ENCODE results near the gene SNCAIP. TPM values are rescaled to one million over a fixed set of nuclear protein-coding genes. Genes with fewer than 3 reads are reported as not detected.
A peak's percentile ranks its signal among the peaks of the same experiment; 100 is the strongest.
"Not testable (repeated sequence)": the region's sequence is repeated elsewhere in the genome, so short reads cannot be mapped to it uniquely, and the experiment has no call there.

SNCAIP gene
- total RNA-seq, 1 experiment from 2014 or later, result not detected

DNA sequence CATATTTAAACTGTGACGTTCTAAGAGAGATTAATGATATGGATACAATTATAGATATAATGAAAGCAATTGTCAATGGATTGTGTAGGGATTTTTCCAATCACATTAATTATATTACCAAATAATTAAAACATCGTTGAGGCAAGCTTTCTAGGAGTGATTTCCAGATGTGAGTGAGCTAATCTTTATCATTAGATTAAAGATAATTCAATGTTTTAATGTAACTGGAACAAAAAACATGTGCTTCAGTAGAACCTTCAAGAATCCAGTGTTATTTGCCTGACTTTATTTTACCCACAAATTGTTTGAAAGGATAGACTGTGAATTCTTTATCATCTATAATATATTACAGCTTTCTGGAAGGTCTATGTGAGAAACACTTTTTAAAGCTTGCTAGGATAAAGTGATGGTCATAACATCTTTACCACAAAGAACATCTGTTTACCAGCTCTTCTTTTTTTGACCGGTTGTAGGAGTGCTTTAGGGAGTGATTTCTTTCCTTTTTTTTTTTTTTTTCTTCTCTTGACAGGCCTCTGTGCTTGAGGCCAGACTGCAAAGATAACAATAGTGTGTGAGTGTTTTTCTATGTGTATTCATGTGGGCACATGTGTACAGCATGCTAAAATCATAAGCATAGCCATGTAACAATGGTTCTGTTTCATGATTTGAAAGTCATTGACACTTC, 35.0 kb downstream of the SNCAIP start:
- in situ Hi-C loops (cut with HindIII; ENCODE audit: low pct_unique_long_range_greater_than_20kb, low sequenced_read_pairs), result no loop called here
- no peak for DNase-seq (ENCODE audit: low read depth, low spot score)

DNA sequence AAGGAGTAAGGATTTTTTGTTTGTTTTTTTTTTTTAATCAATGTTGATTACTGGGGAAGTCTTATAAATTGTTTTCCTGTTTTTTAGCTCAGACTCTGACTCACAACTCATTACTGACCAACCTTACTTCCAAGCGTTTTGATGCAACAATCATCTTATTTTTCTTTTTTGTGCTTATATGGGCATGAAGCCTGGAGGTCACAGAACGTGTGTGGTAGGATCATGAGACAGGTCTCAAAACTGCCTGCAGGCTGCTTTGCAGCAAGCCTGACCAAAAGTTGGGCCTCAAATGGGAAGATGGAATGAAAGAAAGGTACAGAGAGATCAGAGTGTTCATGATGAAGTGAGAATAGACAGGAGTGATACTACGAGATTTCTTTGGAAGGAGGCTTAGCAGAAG, 38.5 kb downstream of the SNCAIP start:
- DNase-seq (ENCODE audit: low read depth, low spot score), result peak; percentile 14
- in situ Hi-C loops (cut with HindIII; ENCODE audit: low pct_unique_long_range_greater_than_20kb, low sequenced_read_pairs), result no loop called here

DNA sequence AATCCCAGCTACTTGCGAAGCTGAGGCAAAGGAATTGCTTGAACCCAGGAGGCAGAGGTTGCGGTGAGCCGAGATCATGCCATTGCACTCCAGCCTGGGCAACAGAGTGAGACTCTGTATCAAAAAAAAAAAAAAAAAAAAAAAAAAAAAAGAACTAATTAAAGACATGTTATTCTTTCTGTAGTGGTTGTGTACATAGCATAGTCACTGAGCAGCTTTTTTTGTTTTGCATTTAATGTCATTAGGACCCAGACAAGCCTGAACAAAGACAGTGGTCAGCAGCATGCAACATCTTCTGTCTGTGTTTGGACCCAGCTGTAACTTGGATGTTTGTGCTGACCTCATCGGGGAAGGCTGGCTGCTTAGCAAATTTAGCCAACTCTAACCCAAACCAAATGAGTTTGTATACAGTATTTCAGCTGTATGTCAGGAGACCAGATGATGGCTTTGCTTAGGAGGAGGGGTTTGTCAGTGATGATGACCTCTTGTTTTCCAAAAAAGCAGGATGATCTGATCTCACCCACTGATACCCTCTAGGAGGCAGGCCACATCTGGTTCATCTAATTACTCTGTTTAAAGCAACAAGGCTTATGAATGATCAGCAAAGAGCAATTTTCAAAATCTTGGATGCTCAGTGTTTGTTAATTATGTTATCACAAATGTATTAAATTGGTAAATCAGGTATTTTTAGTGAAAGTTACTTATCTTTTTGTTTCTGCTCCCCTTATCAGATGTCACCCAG, 39.5 kb downstream of the SNCAIP start:
- in situ Hi-C loops (cut with HindIII; ENCODE audit: low pct_unique_long_range_greater_than_20kb, low sequenced_read_pairs), result no loop called here
- no peak for DNase-seq (ENCODE audit: low read depth, low spot score)

DNA sequence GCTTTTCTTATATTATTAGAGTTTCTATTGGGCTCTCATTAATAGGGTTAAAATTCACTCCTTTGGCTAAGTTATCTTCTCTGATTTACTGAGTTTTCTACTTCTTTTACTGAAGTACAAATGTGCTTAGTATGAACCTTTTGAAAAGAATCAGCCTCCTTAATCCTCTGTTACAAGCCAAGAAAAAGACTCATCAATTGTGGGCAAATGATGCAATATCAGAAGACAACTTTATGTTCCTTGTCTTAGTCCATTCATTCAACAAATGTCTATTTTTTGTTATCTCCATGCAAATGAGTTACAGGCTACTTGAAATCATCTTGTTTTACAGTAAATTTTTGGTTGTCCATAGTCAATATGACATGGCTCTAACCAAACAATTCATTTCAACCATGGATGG, 40.3 kb downstream of the SNCAIP start:
- in situ Hi-C loops (cut with HindIII; ENCODE audit: low pct_unique_long_range_greater_than_20kb, low sequenced_read_pairs), result no loop called here
- no peak for DNase-seq (ENCODE audit: low read depth, low spot score)

DNA sequence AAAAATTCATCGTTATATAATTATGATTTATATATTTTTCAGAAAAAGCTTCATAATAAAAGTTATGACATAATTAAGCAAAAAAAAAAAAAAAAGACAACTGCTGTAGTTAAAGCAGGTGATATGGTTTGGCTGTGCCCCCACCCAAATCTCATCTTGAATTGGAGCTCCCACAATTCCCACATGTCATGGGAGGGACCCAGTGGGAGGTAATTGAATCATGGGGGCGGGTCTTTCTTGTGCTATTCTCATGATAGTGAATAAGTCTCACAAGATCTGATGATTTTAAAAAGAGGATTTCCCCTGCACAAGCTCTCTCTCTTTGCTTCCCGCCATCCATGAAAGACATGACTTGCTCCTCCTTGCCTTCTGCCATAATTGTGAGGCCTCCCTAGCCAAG, 41.3 kb downstream of the SNCAIP start:
- in situ Hi-C loops (cut with HindIII; ENCODE audit: low pct_unique_long_range_greater_than_20kb, low sequenced_read_pairs); DNase-seq (ENCODE audit: low read depth, low spot score): not testable (repeated sequence)

DNA sequence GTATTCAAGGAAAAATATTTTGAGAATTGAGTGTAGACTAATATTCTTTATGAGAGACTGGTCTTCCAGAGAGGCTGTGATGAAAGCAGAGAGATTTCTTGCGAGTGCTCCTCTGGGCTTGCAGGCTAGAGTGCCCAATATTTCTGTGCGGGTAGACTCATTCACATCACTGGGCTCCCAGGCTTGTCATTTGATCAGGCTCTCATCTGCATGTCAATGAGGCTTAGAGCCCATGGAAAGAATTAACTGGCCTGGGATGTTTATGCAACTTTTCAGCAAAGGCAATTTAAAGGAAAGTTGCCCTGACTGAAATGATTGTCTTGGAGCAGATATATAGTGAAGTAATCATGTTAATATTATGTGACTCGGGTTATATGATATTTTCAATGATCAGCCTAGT, 42.3 kb downstream of the SNCAIP start:
- in situ Hi-C loops (cut with HindIII; ENCODE audit: low pct_unique_long_range_greater_than_20kb, low sequenced_read_pairs), result no loop called here
- no peak for DNase-seq (ENCODE audit: low read depth, low spot score)

DNA sequence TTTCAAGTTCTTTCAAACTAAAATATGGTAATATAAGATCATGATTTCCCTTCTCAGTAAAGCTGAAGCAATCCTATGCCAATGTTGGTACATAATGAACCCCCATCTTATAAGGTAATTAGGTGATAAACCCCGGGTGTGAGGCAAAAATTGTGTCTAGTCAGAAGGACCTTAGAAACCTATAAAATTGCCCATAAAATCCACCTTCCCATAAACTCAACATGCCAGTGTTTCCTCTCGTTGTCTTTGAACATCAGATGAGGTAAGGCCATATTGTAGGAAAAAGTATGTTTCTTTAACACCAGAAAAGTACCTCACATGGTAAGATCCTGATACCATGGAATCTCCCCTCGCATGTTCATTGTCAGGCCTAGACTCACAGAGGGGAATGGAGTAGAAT, 43.3 kb downstream of the SNCAIP start:
- no peak for DNase-seq (ENCODE audit: low read depth, low spot score)
- in situ Hi-C loops (cut with HindIII; ENCODE audit: low pct_unique_long_range_greater_than_20kb, low sequenced_read_pairs), result no loop called here

DNA sequence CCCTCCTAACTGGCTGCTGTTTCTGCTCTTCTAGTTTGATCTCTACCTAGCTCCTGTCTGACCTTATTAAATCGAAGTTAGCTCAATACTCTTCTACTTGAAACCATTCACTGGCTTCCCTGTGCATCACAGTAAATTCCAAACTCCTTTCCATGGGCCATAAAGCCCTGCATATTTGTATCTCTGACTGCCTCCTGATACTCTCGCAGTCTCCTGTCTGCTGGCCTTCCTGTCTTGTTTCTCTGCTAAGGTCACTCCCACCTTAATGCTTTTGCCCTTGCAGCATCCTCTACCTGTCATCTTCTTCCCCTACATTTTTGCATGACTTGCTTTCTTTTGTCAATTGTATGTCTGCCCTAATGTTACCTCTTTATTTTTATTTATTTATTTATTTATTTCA, 44.8 kb downstream of the SNCAIP start:
- DNase-seq (ENCODE audit: low read depth, low spot score), result no peak
- in situ Hi-C loops (cut with HindIII; ENCODE audit: low pct_unique_long_range_greater_than_20kb, low sequenced_read_pairs), result no loop called here

DNA sequence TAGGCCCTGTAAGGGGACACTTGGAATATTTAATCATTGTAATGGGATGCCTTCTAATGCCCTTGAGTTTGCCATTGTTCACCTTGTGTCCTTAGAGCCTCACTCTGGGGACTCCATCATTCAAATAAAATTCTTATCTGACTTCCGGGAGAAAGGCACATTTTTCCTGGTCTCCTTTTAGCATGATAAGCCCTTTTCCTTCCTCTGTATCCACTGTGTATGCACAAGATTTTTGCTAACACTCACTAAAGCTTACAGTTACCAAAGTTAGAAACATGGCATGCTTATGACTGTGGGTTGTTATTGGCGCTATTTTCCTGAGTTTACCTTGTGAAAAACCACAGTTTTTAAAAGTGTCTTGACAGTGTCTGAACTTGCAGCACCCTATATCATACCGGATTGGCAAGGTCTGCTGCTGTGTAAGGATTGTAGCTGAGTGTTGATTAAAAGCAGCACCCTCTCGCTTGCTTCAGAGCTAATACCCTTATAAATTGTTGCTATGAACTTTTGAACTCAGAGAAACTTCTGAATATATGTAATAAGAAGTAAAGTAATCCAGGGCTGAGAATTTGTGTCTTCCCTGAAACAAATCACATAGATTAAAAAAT, 46.4 kb downstream of the SNCAIP start:
- DNase-seq (ENCODE audit: low read depth, low spot score), result no peak
- in situ Hi-C loops (cut with HindIII; ENCODE audit: low pct_unique_long_range_greater_than_20kb, low sequenced_read_pairs), result no loop called here

DNA sequence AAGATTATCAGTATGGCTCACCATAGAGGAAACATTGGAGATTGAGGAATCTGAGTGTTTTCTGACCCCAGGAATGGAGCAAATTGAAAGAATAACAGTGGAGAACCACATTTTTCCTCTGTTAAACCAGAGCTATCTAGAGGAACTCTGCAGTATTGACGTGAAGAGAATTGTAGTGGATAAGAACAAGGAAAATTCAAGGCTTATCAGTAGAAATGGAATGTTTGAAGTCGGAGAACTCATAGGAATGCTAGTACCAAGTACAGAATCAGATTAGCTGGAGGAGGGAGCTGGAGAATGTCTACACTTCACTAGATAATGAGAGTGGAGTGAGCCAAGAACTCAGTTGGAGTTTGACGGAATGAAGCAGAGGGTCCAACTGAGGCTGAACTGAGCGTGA, 50.3 kb downstream of the SNCAIP start:
- in situ Hi-C loops (cut with HindIII; ENCODE audit: low pct_unique_long_range_greater_than_20kb, low sequenced_read_pairs), result no loop called here
- DNase-seq (ENCODE audit: low read depth, low spot score), result no peak

DNA sequence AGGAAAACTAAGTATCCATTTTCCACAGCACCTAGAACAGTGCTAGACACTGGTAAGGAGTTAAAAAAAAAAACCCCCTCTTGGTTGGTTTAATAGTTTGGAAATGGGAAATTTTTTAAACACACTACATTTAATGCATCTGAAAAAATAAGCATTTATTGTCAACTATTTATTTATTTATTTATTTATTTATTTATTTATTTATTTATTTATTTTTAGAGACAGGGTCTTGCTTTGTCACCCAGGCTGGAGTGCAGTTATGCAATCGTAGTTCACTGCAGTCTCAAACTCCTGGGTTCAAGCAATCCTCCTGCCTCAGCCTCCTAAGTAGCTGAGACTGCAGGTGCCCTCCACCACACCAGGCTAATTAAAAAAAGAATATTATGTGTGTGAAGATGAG, 51.6 kb downstream of the SNCAIP start:
- in situ Hi-C loops (cut with HindIII; ENCODE audit: low pct_unique_long_range_greater_than_20kb, low sequenced_read_pairs), result no loop called here
- DNase-seq (ENCODE audit: low read depth, low spot score), result no peak

DNA sequence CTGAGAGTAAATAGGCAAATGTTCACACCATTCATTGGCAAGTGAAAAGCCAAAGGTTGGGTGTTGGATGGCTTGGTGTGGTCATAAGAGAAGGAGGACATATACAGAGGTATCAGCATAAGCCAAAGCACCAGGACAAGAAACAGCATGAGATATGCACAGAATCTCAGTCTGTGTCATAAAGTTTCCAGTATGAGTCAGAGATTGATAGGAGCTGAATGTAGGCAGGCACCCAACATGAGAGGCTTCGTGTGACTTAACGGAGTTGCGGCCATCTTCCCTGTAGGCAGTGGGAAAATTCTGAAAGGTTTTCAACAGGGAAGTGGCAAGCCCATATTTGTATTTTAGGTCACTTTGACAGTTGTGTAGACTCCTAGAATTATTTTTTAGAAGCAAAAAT, 54.5 kb downstream of the SNCAIP start:
- no peak for DNase-seq (ENCODE audit: low read depth, low spot score)
- in situ Hi-C loops (cut with HindIII; ENCODE audit: low pct_unique_long_range_greater_than_20kb, low sequenced_read_pairs), result no loop called here

DNA sequence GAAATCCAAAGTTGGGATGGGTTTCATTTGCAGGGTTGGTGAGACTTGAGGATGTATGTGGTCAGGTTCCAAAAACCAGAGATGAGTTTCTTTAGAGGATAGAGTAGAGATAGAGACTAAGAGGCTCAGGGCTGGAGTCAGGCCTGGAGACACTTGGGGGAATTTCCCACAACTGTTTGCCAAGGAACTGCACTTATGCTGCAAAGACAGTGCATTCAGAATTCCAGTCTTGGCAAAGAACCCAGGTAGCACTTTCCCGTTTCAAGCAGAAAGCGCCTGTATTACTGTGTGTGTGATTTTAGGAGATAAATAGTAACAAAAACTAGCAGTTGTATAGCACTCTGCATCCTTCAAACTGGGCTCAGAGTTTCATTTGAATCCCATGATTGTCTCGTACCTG, 55.4 kb downstream of the SNCAIP start:
- DNase-seq (ENCODE audit: low read depth, low spot score), result no peak
- in situ Hi-C loops (cut with HindIII; ENCODE audit: low pct_unique_long_range_greater_than_20kb, low sequenced_read_pairs), result no loop called here

DNA sequence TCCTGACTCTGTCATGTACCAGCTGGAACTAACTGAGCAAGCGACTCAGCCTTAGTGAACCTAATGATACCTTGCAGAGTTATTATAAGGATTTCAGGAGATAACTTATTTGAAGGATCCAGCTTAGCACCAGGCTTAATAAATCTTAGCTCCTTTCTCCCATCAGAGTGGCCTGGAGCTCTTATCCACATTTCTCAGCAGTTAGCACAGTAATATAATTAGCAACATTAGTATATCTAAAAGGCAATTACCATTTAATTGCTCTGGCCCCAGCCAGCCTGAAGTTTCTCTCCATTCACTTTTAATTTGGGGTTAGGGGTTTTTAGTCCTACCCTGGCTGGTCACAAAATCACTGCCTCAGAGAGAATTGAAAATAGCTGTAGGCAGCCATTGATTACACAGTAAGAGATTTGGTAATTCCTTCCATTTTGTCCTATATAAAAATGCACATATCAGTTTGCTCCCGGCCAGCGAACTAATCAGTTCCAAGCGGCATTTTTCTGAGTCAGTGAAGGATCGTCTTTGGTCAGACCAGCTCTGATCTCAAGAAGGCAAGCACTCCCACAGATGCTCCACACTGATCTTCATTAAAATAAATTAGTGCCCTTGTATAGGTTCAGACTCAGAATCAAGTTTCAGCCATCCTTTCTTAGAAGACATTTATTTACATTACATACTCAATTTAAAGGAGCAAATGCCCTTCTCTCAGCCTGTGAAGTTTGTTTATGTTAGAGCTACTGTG, 56.6 kb downstream of the SNCAIP start:
- in situ Hi-C loops (cut with HindIII; ENCODE audit: low pct_unique_long_range_greater_than_20kb, low sequenced_read_pairs), result no loop called here

DNA sequence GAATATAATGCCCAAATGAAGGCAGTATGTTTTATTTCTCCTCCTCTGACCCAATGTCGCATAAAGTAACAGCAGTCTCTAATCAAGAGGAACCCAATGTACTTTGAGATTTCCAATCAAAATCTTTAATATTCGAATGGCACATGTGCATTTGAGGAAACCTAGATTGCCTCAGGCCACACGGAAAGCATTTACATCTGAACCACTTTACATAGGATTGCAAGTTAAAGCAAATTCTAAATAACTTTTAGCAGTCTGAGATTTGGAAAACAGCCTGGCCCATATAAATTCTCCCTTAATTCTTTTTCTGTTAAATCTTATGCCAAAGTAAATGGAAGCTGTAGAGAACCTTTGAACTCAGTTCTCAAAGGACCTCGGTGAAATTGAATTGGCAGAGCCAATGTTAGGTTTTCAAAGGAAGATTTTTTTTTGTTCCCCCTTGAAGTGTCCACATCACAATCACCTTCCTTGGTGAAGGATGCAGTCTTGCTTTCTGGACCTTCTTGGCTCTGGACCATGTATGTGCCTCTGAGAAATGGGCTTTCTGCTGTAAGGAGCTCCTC, 57.3 kb downstream of the SNCAIP start:
- in situ Hi-C loops (cut with HindIII; ENCODE audit: low pct_unique_long_range_greater_than_20kb, low sequenced_read_pairs), result no loop called here
- no peak for DNase-seq (ENCODE audit: low read depth, low spot score)

More for the DNA sequence above, 56.6 kb downstream of the SNCAIP start:
- DNase-seq (ENCODE audit: low read depth, low spot score), result no peak

DNA sequence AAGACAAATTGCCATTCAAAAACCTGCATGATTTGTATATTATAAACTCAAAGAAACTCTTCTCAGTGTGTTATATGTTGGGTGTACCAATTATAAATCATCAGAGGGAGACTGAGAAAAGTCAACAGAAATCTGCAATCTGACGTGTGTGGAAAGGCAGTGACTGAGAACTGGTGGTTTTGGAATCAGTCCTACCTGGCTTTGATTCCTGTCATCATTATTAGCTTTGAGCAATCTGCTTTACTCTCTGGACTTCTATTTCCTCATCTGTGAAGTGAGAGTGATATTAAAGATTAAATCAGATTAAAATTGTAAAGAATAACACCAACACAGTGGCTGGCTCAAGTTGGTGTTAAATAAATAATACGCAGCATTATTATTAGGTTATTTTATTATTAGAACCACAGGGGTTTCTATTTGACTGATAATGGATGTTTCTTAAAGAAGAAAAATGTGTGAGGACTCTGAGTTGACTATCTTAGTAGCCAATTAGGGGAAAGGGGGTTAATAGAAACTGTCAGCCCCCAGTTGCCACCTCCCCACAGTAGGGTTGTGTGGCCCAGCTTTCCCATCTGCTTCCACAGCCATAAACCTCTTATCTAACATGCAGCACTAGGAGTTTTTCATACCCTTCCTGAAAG, 59.6 kb downstream of the SNCAIP start:
- in situ Hi-C loops (cut with HindIII; ENCODE audit: low pct_unique_long_range_greater_than_20kb, low sequenced_read_pairs), result no loop called here
- DNase-seq (ENCODE audit: low read depth, low spot score), result no peak

DNA sequence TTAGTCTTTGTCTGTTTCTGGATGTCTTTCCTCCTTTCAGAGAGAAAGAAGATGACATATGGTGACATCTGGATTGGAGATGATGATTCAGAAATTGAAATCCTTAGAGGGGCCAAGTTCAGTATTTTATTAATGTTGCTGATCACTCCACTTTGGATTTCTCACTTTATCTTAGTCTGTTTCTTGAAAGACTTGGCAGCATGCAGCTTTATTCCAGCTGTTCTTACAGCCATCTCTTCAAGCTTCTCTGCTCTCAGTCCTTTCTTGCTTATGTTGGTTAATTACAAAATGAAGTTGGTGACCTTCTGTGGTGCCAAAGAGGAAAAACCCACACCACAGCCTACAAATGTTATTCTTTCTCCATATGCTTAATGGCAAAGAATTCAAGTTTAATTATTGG, 62.1 kb downstream of the SNCAIP start:
- no peak for DNase-seq (ENCODE audit: low read depth, low spot score)
- in situ Hi-C loops (cut with HindIII; ENCODE audit: low pct_unique_long_range_greater_than_20kb, low sequenced_read_pairs), result no loop called here

DNA sequence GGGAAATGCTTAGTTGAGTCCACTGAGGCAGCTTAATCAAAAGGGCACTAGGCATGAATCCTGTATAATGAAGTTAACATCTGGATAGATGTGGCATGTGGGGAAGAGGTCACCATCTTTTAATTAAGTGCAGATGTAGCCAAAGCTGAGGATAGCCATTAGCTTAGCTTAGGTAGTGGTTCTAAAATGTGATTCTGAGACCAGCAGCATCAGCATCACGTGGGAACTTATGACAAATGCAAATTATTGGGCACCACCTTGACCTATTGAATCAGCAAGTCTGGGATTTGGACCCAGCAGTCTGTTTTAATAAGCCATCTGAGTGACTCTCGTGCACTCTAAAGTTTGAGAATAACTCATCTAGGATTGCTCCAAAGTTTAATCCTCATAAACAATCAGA, 63.8 kb downstream of the SNCAIP start:
- in situ Hi-C loops (cut with HindIII; ENCODE audit: low pct_unique_long_range_greater_than_20kb, low sequenced_read_pairs), result no loop called here
- DNase-seq (ENCODE audit: low read depth, low spot score), result no peak
